GM19025 (cell line): ENCODE data around the gene CREB3L1.

Experiments used
- ATAC-seq: cut with Tn5 transposase; IDR thresholded peaks from one replicate; pipeline ENCODE4 v1.9.1; 2021; ENCODE audit warnings: mild to moderate bottlenecking, low read depth, moderate library complexity; ENCODE audit not compliant: unreplicated experiment

The CREB3L1 gene

GRCh38 chr11:46315783-46316563, 38.5 kb downstream of the CREB3L1 start:
- no peak for ATAC-seq

GRCh38 chr11:46319074-46319453, 41.6 kb downstream of the CREB3L1 start:
- no peak for ATAC-seq

- ATAC-seq = no peak
Measured at GRCh38 chr11:46321757-46322156, 44.3 kb downstream of the CREB3L1 start.

- no peak for ATAC-seq
Measured at GRCh38 chr11:46322759-46323158, 45.3 kb downstream of the CREB3L1 start.

GRCh38 chr11:46326813-46327416, 49.5 kb downstream of the CREB3L1 start:
- no peak for ATAC-seq

GRCh38 chr11:46327829-46328228, 50.4 kb downstream of the CREB3L1 start:
- ATAC-seq = no peak

- no peak for ATAC-seq
Measured at GRCh38 chr11:46330154-46330553, 52.7 kb downstream of the CREB3L1 start.

GRCh38 chr11:46330563-46331281, 53.3 kb downstream of the CREB3L1 start:
- ATAC-seq = no peak

- no peak for ATAC-seq
Measured at GRCh38 chr11:46331282-46331984, 54.0 kb downstream of the CREB3L1 start.

- ATAC-seq = no peak
Measured at GRCh38 chr11:46332093-46332567, 54.7 kb downstream of the CREB3L1 start.

- no peak for ATAC-seq
Measured at GRCh38 chr11:46332568-46333393, 55.3 kb downstream of the CREB3L1 start.

GRCh38 chr11:46333394-46333947, 56.0 kb downstream of the CREB3L1 start:
- ATAC-seq = no peak

GRCh38 chr11:46334211-46334610, 56.7 kb downstream of the CREB3L1 start:
- ATAC-seq = no peak

- ATAC-seq = no peak
Measured at GRCh38 chr11:46335271-46335670, 57.8 kb downstream of the CREB3L1 start.

GRCh38 chr11:46335890-46336562, 58.6 kb downstream of the CREB3L1 start:
- ATAC-seq = no peak

- ATAC-seq = no peak
Measured at GRCh38 chr11:46336563-46337180, 59.2 kb downstream of the CREB3L1 start.

GRCh38 chr11:46337626-46338345, 60.3 kb downstream of the CREB3L1 start:
- no peak for ATAC-seq

GRCh38 chr11:46338636-46338987, 61.1 kb downstream of the CREB3L1 start:
- no peak for ATAC-seq
